ENCODE measurements around the gene BUB1.

Gene BUB1

DNA sequence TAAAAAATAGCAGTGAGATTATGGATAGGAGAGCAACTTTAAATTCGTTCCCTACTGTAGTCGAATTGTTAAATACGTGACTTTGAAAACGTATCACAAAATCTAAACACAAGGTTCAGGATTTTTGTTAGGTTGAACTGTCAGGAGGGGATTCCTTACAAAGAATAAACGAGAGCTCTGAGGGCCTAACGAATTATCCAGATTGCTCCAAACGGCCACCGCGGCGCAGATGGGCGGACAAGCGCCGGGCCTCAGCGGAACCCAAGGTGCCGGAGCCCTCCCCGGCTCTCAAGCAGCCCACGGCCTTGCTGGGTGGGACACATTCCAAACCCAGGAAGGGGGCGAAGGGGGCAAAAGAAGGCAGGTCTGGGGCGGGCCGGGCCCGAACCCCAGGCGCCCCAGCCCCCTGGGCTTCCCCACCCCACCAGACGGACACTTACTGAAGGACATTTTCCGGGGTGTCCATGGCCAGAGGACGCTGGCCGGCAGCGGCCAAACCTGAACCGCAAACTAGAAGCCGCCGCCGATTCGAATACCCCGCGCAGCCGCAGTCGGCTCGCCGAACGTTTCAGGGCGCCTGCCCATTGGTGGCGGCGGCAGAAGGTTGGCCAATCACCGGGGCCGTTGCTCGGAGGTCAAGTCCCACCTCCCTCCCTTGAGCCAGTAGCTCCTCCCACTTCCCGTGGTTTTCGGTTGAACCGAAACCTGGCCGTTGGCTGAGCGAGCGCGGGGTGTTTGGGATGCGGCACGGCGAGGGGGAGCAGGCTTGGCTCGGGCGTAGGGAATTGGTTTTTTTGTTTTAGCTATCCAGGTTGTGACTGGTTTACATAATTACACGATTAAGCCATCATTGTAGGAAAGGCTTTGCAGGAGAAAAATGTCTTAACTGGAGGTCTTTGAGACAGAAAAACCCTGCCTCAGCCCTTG lies at the start of gene BUB1:
BUB1 (minus strand) TSS at position 534 of the 927 bp plus-strand sequence; CDS start at position 466, 68 bp downstream.
- peak within 1 kb of the TSS; percentile 93 for H3K27ac Mint-ChIP-seq
- ATAC-seq = peak; percentile 93
- DNase-seq (ENCODE audit: low spot score in 2 of 2) = peak; percentile 89 to 98
- H3K4me1 Mint-ChIP-seq = peaks cover 36% of the 10 kb centered on the region
- peaks cover 45% of the 10 kb centered on the region for H3K36me3 Mint-ChIP-seq
- H3K9me3 Mint-ChIP-seq = no peaks in the 10 kb centered on the region
- H3K4me3 Mint-ChIP-seq = peak within 1 kb of the TSS; percentile 85

DNA sequence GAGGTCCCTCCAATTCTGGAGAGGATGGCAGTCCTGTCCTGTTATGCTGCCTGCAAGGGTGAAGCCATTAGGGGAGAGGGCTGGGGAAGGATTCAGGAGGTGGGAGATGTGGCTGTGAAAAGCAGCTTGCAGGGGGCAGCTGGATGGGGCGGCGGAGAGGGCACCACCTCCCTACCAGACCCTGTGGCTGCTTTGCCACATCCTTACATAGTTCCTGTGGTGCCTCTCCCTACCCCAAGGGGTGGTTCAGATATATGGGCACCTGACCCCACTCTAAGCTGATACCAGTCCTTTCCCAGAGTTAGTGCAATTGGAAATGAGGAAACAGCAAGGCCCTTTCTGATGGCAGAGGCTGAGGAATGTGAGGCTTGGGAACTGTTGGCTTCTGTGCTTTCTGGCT lies 48.4 kb upstream of the BUB1 start:
- Mint-ChIP-seq H3K4me1 (peaks cover 5% of the 10 kb centered on the region), H3K36me3 (no peaks in the 10 kb centered on the region), H3K9me3 (no peaks in the 10 kb centered on the region), H3K27ac (no peak overlapping the region), H3K4me3 (no peak overlapping the region)
- DNase-seq (ENCODE audit: low spot score in 2 of 2) = no peak
- no peak for ATAC-seq

DNA sequence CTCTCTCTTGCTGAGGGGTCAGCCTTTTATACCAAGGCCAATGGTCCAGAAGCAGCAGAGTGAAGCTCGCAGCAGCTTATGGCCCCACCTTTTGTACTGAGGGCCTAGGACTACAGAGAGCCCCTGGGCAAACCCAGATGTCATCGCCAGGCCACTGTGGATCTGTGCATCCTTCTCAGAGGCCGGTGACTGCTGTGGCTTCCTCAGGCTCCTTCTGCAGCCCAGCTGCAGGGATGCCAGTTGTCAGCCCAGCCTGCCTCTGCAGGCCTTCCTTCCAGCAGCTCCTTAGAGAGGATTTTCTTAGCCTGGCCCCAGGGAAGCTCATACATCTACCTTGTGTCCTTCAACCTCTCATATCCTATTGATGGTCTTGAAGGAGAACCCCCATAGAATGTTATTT lies 48.0 kb upstream of the BUB1 start:
- Mint-ChIP-seq H3K36me3 (no peaks in the 10 kb centered on the region), H3K4me3 (no peak overlapping the region), H3K9me3 (no peaks in the 10 kb centered on the region), H3K4me1 (peaks cover 5% of the 10 kb centered on the region), H3K27ac (no peak overlapping the region)
- no peak for DNase-seq (ENCODE audit: low spot score in 2 of 2)
- no peak for ATAC-seq

DNA sequence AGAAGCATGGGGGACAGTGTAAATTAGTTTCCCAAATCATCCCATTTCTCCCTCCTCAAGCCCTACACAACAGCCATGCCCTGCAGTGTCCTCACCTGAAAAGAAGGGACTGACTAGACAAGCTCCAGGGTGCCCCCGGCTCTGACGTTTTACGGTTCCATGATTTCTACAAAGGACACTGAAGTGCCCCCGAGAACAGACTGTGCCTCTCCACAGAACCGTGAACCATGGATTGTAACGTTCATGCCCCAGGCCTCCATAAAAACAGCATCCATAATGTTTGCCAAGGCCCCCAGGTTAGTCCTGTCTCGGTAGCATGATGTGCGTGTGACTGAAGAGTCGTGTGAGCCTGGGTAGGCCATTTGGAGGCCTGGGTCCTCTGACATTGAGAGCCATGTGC lies 47.5 kb upstream of the BUB1 start:
- DNase-seq (ENCODE audit: low spot score in 2 of 2) (no peak), ATAC-seq (no peak)
- no peak overlapping the region for H3K4me3 Mint-ChIP-seq

DNA sequence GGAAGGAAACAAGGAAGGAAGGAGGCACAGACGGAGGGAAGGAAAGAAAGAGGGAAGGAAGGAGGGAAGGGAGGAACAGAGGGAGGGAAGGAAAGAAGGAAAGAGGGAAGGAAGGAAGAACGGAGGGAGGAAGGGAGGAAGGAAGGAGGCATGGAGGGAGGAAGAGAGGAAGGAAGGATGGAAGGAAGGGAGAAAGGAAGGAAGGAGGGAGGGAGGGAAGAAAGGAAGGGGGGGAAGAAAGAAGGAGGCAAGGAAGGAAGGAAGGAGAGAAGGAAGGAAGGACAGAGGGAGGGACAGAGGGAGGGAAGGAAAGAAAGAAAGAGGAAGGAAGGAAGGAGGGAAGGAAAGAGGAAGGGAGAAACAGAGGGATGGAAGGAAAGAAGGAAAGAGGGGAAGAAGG lies 47.0 kb upstream of the BUB1 start:
- H3K4me3 Mint-ChIP-seq = no peak overlapping the region
- H3K4me1 Mint-ChIP-seq = peaks cover 5% of the 10 kb centered on the region
- H3K36me3 Mint-ChIP-seq = no peaks in the 10 kb centered on the region
- ATAC-seq = no peak
- H3K9me3 Mint-ChIP-seq = no peaks in the 10 kb centered on the region
- no peak for DNase-seq (ENCODE audit: low spot score in 2 of 2)
- no peak overlapping the region for H3K27ac Mint-ChIP-seq

More for the DNA sequence above, 47.5 kb upstream of the BUB1 start:
- Mint-ChIP-seq H3K27ac (no peak overlapping the region), H3K9me3 (no peaks in the 10 kb centered on the region), H3K36me3 (no peaks in the 10 kb centered on the region), H3K4me1 (peaks cover 5% of the 10 kb centered on the region)

DNA sequence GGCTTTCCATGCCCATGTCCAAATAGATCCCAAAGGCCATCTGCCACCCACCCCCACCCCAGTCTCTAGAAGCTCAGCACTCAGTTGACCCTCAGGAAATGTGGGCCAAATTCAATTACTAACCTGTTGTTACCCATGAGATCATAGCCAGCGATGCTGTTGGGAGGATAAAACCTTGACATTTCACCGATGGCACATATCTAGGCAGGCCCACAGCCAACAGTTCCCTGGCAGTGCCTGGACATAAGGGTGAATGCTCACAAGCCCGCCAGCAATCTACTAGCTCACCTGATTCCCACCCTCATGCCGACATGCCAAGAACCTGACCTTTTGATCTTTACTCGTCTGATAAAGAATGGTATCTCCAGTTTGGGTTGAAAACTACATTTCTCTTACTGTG lies 42.7 kb upstream of the BUB1 start:
- DNase-seq (ENCODE audit: low spot score in 2 of 2) (no peak), ATAC-seq (no peak)
- H3K36me3 Mint-ChIP-seq = no peaks in the 10 kb centered on the region
- no peak overlapping the region for H3K4me3 Mint-ChIP-seq
- peaks cover 5% of the 10 kb centered on the region for H3K4me1 Mint-ChIP-seq
- no peak overlapping the region for H3K27ac Mint-ChIP-seq
- no peaks in the 10 kb centered on the region for H3K9me3 Mint-ChIP-seq

DNA sequence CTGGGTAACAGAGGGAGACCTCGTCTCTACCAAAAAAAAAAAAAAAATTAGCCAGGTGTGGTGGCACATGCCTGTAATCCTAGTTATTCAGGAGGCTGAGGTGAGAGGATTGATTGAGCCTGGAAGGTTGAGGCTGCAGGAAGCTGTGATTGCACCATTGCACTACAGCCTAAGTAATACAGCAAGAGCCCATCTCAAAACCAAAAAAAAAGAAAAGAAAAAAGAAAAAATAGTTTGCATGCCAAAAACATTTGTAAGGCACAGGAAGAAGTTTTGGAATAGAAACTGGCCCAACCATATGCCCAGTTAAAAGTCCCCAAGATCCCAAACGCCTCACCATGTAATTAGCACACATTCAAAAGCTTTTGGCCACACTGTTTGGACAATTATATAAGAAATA lies 41.1 kb upstream of the BUB1 start:
- no peaks in the 10 kb centered on the region for H3K9me3 Mint-ChIP-seq
- H3K36me3 Mint-ChIP-seq = no peaks in the 10 kb centered on the region
- peaks cover 4% of the 10 kb centered on the region for H3K4me1 Mint-ChIP-seq
- H3K4me3 Mint-ChIP-seq = no peak overlapping the region
- DNase-seq (ENCODE audit: low spot score in 2 of 2) = no peak
- no peak for ATAC-seq
- H3K27ac Mint-ChIP-seq = no peak overlapping the region

DNA sequence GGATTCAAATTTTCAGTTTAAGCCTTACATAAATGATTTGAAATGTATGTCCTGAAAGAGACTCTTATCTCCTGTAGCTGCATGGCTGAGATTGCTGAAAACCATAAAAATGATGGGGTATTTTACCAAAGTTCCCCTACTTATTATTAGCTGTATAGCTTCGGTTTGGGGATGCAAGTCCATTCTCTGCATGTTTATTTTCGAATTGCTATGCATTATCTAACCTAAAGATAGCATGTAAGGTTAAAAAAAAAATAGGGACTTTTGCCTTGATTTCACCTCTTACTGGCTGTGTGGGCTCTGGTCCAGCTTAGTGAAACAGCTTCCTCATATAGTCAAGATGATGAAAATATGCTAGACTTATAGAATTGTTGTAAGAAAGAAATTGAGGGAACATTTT lies 40.5 kb upstream of the BUB1 start:
- Mint-ChIP-seq H3K9me3 (no peaks in the 10 kb centered on the region), H3K4me3 (no peak overlapping the region), H3K36me3 (no peaks in the 10 kb centered on the region), H3K4me1 (no peaks in the 10 kb centered on the region), H3K27ac (no peak overlapping the region)
- ATAC-seq (no peak), DNase-seq (ENCODE audit: low spot score in 2 of 2) (no peak)

DNA sequence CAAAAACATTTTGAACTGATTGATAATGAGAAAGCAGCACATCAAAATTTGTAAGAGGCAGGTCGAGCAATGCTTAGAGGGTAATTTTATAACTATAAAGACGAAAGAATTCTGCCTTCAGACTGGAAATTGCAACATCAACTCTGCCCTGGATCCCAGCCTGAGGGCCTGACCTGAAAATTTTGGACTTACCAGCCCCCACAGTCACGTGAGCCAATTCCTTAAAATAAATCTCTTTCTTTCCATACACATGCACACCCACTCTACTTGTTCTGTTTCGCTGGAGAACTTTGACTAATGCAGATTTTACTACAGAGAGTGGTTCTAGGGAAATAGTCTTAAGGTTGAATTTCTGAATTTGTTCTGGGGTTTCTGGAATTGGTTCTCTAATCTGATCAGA lies 39.9 kb upstream of the BUB1 start:
- ATAC-seq = no peak
- Mint-ChIP-seq H3K4me1 (no peaks in the 10 kb centered on the region), H3K9me3 (no peaks in the 10 kb centered on the region), H3K27ac (no peak overlapping the region), H3K36me3 (no peaks in the 10 kb centered on the region), H3K4me3 (no peak overlapping the region)
- peak in 1 of 2 donors; percentile 10 for DNase-seq (ENCODE audit: low spot score in 2 of 2)

DNA sequence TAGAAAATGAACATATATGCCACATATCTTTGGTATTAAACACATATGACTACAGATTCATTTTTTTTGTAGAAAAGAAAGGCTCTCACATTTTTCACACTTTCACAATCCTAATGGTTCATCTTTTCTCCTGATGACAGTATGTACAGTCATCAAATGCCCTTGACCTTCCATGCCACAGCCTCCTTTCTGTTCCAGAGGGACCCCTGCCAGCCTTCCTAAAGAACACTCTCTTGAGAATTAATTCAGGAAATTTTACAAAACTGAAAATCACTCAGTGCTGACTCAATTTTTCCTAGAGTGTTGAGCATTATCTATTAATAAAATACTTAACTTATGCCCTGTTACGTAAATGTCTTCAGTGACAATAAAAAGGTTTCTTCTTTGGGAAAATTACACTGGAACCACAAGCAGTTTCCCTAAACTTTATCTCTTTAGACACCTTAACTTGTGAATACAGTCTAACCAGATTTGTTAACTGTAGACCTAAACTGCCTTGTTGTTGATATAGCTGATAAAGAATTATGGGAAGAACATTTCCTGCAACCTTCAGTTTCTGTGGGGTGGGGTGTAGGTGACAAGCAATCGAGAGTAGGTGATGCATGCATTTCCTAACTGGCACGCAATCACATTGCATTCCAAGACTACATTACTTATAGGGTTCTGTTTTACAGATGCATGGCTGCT lies 39.2 kb upstream of the BUB1 start:
- H3K4me3 Mint-ChIP-seq = no peak overlapping the region
- ATAC-seq = no peak
- no peak for DNase-seq (ENCODE audit: low spot score in 2 of 2)

DNA sequence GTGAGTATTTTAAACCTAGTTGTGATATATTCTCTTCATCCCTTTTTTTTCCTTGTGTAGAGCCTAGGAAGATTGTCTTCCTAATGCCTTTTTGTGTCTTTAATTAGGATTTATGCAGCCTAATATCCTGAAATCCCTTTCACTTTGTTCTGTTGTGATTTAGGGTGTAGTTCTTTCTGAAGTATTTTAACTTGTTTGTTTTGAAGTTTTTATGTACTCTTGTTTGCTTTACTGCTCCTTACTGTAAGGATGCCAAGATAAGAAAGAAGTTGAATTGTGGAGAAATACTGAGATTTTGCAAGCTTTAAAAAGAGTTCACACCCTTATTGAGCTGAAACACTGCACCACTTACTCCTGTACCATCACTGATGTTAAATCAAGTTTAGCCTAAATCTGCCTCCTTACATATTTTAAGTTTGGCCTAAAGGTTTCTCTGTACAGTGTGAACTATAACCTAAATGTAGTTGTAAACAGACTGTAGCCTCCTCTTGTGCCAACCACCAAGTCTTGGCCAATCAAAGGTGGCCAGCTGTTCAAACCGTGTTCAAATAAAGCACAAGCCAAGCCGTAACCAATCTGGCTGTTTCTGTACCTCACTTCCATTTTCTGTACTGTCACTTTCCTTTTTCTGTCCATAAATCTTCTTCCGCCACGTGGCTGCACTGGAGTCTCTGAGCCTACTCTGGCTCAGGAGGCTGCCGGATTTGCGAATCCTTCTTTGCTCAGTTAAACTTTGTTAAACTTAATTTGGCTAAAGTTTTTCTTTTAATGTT lies 36.8 kb upstream of the BUB1 start:
- Mint-ChIP-seq H3K4me3 (no peak overlapping the region), H3K36me3 (no peaks in the 10 kb centered on the region), H3K27ac (no peak overlapping the region), H3K9me3 (no peaks in the 10 kb centered on the region), H3K4me1 (no peaks in the 10 kb centered on the region)
- ATAC-seq = no peak
- peak in 1 of 2 donors; percentile 6 for DNase-seq (ENCODE audit: low spot score in 2 of 2)

More for the DNA sequence above, 39.2 kb upstream of the BUB1 start:
- Mint-ChIP-seq H3K36me3 (no peaks in the 10 kb centered on the region), H3K27ac (no peak overlapping the region), H3K9me3 (no peaks in the 10 kb centered on the region), H3K4me1 (no peaks in the 10 kb centered on the region)

DNA sequence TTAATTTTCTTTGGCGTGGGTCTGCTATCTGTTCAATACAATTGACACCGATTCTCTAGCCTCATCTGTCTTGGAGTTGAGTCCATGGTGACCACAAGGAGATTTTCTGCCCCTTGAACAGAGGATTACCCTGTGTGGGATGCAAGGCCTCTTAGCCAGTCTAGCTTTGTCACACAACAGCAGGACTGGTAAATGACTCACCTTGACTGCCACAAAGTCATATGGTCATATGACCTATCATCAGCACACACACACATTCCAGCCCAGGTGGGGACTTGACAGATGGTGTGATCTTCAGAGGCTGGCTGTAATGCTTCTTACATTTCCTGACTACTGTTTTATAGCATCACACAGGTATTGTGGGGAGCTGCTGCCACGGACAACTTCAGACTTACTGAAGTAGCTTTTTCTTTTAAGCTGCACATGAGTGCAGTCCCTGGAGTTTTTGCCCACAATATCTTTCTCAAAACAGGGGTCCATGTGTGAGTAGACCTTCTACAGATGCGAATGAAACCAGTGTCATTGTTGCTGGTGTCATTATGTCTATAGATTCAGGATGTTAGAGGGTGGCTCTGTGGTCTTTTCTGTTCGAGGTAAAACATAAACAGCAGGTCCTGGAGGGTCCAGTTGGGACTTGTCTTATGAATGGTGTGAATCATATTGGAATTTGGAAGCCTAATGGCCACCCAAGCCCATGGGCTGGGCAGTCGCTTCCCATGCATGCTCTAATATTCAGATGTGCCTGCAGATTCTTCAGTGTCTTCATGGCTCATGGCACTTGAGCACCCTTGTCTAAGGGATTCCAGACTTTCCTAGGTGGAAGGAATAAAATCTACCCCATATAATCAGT lies 35.9 kb upstream of the BUB1 start:
- Mint-ChIP-seq H3K4me3 (no peak overlapping the region), H3K9me3 (no peaks in the 10 kb centered on the region), H3K27ac (no peak overlapping the region), H3K36me3 (no peaks in the 10 kb centered on the region), H3K4me1 (no peaks in the 10 kb centered on the region)
- ATAC-seq (peak; percentile 98), DNase-seq (ENCODE audit: low spot score in 2 of 2) (peak in 1 of 2 donors; percentile 38)

DNA sequence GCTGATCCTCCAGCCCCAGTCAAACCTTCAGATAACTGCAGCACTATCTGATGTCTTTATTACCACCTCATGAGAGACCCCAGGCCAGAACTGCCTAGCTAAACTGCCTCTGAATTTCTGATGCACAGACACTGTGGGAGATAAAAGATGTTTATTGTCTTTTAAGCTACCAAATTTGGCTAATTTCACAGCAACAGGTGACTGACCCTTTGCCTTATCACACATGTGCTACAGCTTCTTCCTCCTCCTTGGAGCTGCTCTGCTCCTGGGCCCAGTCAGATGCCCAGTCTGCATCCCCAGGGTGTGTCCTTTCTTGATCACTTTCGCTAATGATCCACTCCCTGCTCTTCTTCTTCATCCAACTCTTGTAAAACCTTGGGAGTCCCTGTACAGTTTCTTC lies 34.9 kb upstream of the BUB1 start:
- Mint-ChIP-seq H3K36me3 (no peaks in the 10 kb centered on the region), H3K27ac (no peak overlapping the region), H3K4me3 (no peak overlapping the region), H3K9me3 (no peaks in the 10 kb centered on the region), H3K4me1 (no peaks in the 10 kb centered on the region)
- ATAC-seq = no peak
- no peak for DNase-seq (ENCODE audit: low spot score in 2 of 2)

DNA sequence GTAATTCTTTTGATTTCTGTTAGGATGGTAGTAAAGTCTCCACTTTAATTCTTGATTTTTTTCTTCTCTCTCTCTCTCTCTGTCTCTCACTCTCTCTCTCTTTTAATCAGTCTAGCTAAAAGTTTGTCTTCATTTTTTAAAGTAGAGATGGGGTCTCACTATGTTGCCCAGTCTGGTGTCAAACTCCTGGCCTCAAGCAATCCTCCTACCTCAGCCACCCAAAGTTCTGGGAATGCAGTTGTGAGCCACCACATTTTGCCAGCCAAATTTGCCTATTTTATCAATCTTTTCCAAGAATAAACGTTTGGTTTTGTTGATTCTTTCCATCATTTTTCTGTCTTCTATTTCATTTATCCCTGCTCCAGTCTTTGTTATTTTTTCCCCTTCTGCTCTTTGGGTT lies 30.6 kb upstream of the BUB1 start:
- Mint-ChIP-seq H3K4me1 (no peaks in the 10 kb centered on the region), H3K27ac (no peak overlapping the region), H3K9me3 (no peaks in the 10 kb centered on the region), H3K36me3 (no peaks in the 10 kb centered on the region), H3K4me3 (no peak overlapping the region)
- DNase-seq (ENCODE audit: low spot score in 2 of 2) (peak in 1 of 2 donors; percentile 10), ATAC-seq (no peak)

Data from stimulated activated effector memory CD8-positive, alpha-beta T cell treated with anti-CD3 and anti-CD28 coated beads, Interleukin-12 subunit alpha, Interleukin-12 subunit beta, amount 100 ng/mL, for 72 hours (primary cell).